BJ (cell line): Measurements from ENCODE around the gene TNRC6C. TPM values are rescaled to one million over a fixed set of nuclear protein-coding genes. Genes with fewer than 3 reads are reported as not detected.

Experiments
- CTCF ChIA-PET: fragments of 350-600 bp; formaldehyde crosslinking; extraction: SDS; loops from one replicate; lab custom pipeline; 2021; ENCODE audit warnings: antibody characterized with exemption, inconsistent platforms; lab: Yijun Ruan, JAX
- POLR2A ChIA-PET: fragments of 300-600 bp; sonication (Branson Sonifier 250); formaldehyde crosslinking; extraction: SDS; loops from one replicate; lab custom pipeline; 2021; ENCODE audit warnings: antibody characterized with exemption; lab: Charles Lee
- DNase-seq: peaks from one replicate; pipeline ENCODE4 v3.0.0-alpha.2; 2011; ENCODE audit warnings: low read depth
- H3K27me3 ChIP-seq: 2 replicates; pipeline ENCODE4 v1.6.0; 2011; ENCODE audit warnings: low read length; ENCODE audit not compliant: control insufficient read depth, insufficient read depth
- H3K36me3 ChIP-seq: 2 replicates; pipeline ENCODE4 v1.5.1; 2011; ENCODE audit warnings: low read length; ENCODE audit not compliant: control insufficient read depth, insufficient read depth
- H3K4me3 ChIP-seq: 2 replicates; pipeline ENCODE4 v1.5.1; 2011; ENCODE audit warnings: low read depth, mild to moderate bottlenecking, control low read depth, low read length
- polyA plus RNA-seq: library from polyadenylated mRNA; depleted of rRNA; stranded (reverse); fragments of >200 nt; gene quantifications from 2 replicates; pipeline ENCODE4 v1.2.3, GENCODE V29; 2011; rRNA removed
- small RNA-seq: library from RNA; depleted of rRNA; stranded (forward); fragments of <200 nt; gene quantifications from one replicate; pipeline ENCODE3, GENCODE V24; 2012; ENCODE audit warnings: low replicate concordance, low read depth; ENCODE audit not compliant: insufficient read length
- TF ChIP-seq, protein P1 (sequence below): IDR thresholded peaks from 2 replicates; pipeline ENCODE4 v1.5.1; 2011; ENCODE audit warnings: low read depth, mild to moderate bottlenecking, control low read depth, inconsistent platforms, low read length, moderate library complexity; ENCODE audit not compliant: insufficient read depth

TNRC6C gene
- polyA plus RNA-seq, 1 experiment: 0.91 TPM

DNA sequence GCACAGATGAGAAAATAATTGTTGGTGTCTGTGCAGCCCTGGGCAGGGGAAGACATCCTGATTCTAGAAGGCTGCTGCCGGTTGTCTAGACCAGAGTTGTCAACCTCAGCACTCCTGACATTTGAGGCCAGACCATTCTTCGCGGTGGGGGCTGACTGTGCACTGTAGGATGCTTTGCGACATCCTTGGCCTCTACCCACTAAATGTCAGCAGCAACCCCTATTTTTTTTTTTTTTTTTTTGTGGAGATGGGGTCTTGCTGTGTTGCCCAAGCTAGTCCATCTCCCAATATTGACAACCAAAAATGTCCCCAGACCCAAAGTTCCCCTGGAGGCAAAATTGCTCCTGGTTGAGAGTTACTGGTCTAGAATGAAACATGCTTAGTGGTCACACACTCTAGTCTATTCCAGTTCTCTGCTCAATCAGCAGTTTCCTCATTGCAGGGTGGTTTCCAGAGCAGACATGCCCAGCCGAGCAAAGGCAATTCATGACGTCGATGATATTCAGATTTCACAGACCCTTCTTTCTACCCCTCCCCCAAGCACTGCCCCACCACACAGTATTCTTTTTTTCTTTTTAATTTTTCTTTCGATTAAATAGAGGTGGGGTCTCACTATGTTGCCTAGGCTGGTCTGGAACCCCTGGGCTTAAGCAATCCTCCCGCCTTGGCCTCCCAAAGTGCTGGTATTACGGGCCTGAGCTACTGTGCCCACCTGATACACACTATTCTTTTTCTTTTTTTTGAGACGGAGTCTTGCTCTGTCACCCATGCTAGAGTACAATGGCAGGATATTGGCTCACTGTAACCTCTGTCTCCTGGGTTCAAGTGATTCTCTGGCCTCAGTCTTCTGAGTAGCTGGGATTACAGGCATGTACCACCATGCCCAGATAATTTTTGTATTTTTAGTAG is 196.7 kb downstream of the TNRC6C start:
- Histone ChIP-seq H3K4me3 (no peak overlapping the region), H3K27me3 (no peaks in the 10 kb centered on the region), H3K36me3 (no peaks in the 10 kb centered on the region)
- POLR2A ChIA-PET: no interaction called here
- no peak for DNase-seq
- TF ChIP-seq, protein P1, sequence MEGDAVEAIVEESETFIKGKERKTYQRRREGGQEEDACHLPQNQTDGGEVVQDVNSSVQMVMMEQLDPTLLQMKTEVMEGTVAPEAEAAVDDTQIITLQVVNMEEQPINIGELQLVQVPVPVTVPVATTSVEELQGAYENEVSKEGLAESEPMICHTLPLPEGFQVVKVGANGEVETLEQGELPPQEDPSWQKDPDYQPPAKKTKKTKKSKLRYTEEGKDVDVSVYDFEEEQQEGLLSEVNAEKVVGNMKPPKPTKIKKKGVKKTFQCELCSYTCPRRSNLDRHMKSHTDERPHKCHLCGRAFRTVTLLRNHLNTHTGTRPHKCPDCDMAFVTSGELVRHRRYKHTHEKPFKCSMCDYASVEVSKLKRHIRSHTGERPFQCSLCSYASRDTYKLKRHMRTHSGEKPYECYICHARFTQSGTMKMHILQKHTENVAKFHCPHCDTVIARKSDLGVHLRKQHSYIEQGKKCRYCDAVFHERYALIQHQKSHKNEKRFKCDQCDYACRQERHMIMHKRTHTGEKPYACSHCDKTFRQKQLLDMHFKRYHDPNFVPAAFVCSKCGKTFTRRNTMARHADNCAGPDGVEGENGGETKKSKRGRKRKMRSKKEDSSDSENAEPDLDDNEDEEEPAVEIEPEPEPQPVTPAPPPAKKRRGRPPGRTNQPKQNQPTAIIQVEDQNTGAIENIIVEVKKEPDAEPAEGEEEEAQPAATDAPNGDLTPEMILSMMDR: no peak
- CTCF ChIA-PET: interaction anchor here (0.6 kb wide), 1 partner anchor 48 kb away, joined by 3 read pairs; no protein-coding TSS in a partner anchor

Small RNA genes within 50 kb of the gene (small RNA-seq; reads per million reads assigned to genes)
- gene RNU1-80P: not detected
- gene RNU6-625P: not detected

Other genes with a start within 250 kb of the TNRC6C start
- gene TMC6, start 170.1 kb downstream of the TNRC6C start, polyA plus RNA-seq: 0.17 and 0.26 TPM in 2 replicates
- gene TMC8, start 172.1 kb downstream of the TNRC6C start, polyA plus RNA-seq: not detected in 2 replicates
- gene C17orf99, start 187.7 kb downstream of the TNRC6C start, polyA plus RNA-seq: not detected in 2 replicates
- 95.6 and 135 TPM in 2 replicates for gene SYNGR2, start 209.9 kb downstream of the TNRC6C start, polyA plus RNA-seq
- 62.5 and 130 TPM in 2 replicates for gene TK1, start 228.3 kb downstream of the TNRC6C start, polyA plus RNA-seq
- 28.0 and 32.1 TPM in 2 replicates for gene AFMID, start 228.7 kb downstream of the TNRC6C start, polyA plus RNA-seq